CD8-positive, alpha-beta memory T cell (primary cell): ENCODE data around the gene NR6A1. TPM values are rescaled to one million over a fixed set of nuclear protein-coding genes. Genes with fewer than 3 reads are reported as not detected.

ENCODE experiments used
- CTCF ChIA-PET: fragments of 350-600 bp; sonication (Branson Sonifier 250); formaldehyde crosslinking; loops from one replicate; lab custom pipeline; 2021; ENCODE audit warnings: antibody characterized with exemption; lab: Charles Lee
- POLR2A ChIA-PET: fragments of 350-600 bp; sonication (Branson Sonifier 250); formaldehyde crosslinking; loops from one replicate; lab custom pipeline; 2021; ENCODE audit warnings: antibody characterized with exemption; lab: Charles Lee
- DNase-seq, 5 donors: peaks; one replicate each; pipeline versions ENCODE4 v3.0.0 to v3.0.0-alpha.2; 2020 to 2022; ENCODE audit warnings: mixed read lengths in 1 of 5
- H3K27ac ChIP-seq: one replicate; pipeline ENCODE4 v1.7.0; 2013; ENCODE audit warnings: low read depth, mild to moderate bottlenecking, low read length, moderate library complexity
- H3K27me3 ChIP-seq: 2 replicates; pipeline ENCODE4 v1.7.0; 2013; ENCODE audit warnings: low read length, mild to moderate bottlenecking; ENCODE audit not compliant: insufficient read depth, poor library complexity, severe bottlenecking
- H3K36me3 ChIP-seq: 2 replicates; pipeline ENCODE4 v1.7.0; 2013; ENCODE audit warnings: mild to moderate bottlenecking, low read length, moderate library complexity; ENCODE audit not compliant: insufficient read depth
- H3K4me1 ChIP-seq: 2 replicates; pipeline ENCODE4 v1.7.0; 2013; ENCODE audit warnings: mild to moderate bottlenecking, low read length, moderate library complexity; ENCODE audit not compliant: insufficient read depth
- H3K4me3 ChIP-seq: 2 replicates; pipeline ENCODE4 v1.7.0; 2013; ENCODE audit warnings: mild to moderate bottlenecking, low read length
- H3K9me3 ChIP-seq: 2 replicates; pipeline ENCODE4 v1.7.0; 2013; ENCODE audit warnings: mild to moderate bottlenecking, low read length
- H3K27ac Mint-ChIP-seq, 8 donors: one replicate each; pipeline ENCODE4 v1.8.0; 2020 to 2021; ENCODE audit warnings: mixed read lengths in 8 of 8, mild to moderate bottlenecking in 6 of 8, inconsistent platforms in 3 of 8, moderate library complexity in 3 of 8
- H3K27me3 Mint-ChIP-seq, 2 donors: one replicate each; pipeline ENCODE4 v1.8.0; 2020 to 2021; ENCODE audit warnings: mixed read lengths in 2 of 2, mild to moderate bottlenecking in 1 of 2, moderate library complexity in 1 of 2
- H3K36me3 Mint-ChIP-seq, 3 donors: one replicate each; pipeline ENCODE4 v1.8.0; 2020 to 2021; ENCODE audit warnings: mixed read lengths in 3 of 3, inconsistent platforms in 1 of 3, mild to moderate bottlenecking in 1 of 3
- H3K4me1 Mint-ChIP-seq, 3 donors: one replicate each; pipeline ENCODE4 v1.8.0; 2020 to 2021; ENCODE audit warnings: mixed read lengths in 3 of 3, inconsistent platforms in 1 of 3, mild to moderate bottlenecking in 1 of 3
- H3K4me3 Mint-ChIP-seq, 7 donors: one replicate each; pipeline ENCODE4 v1.8.0; 2020 to 2021; ENCODE audit warnings: mixed read lengths in 7 of 7, mild to moderate bottlenecking in 6 of 7, moderate library complexity in 4 of 7, inconsistent platforms in 2 of 7
- H3K9me3 Mint-ChIP-seq, 5 donors: one replicate each; pipeline ENCODE4 v1.8.0; 2020 to 2022; ENCODE audit warnings: mixed read lengths in 5 of 5, mild to moderate bottlenecking in 3 of 5, moderate library complexity in 2 of 5, inconsistent platforms in 1 of 5
- polyA plus RNA-seq: library from polyadenylated mRNA; unstranded; fragments of 300-500 nt; fragmentation: Illumina TruSeq; gene quantifications from one replicate; pipeline ENCODE4 v1.2.3, GENCODE V29; 2021
- total RNA-seq, 2 experiments: library from RNA; stranded (reverse); gene quantifications; one replicate each; pipeline ENCODE4 v1.2.3, GENCODE V29; 2021

The NR6A1 gene
- total and polyA plus RNA-seq, 3 experiments from 2014 or later = 2.4 to 3.0 TPM; not detected in 1

- Histone ChIP-seq H3K27me3 (peaks cover 14% of the 10 kb centered on the region), H3K27ac (no peak overlapping the region), H3K4me1 (peaks cover 4% of the 10 kb centered on the region), H3K4me3 (no peak overlapping the region), H3K9me3 (no peaks in the 10 kb centered on the region), H3K36me3 (no peaks in the 10 kb centered on the region)
- Mint-ChIP-seq H3K4me3 (no peak overlapping the region), H3K9me3 (no peaks in the 10 kb centered on the region), H3K36me3 (no peaks in the 10 kb centered on the region), H3K4me1 (peaks cover 3 to 10% (median 6%) of the 10 kb centered on the region in 3 donors), H3K27me3 (peaks cover 30 to 37% of the 10 kb centered on the region in 2 donors), H3K27ac (no peak overlapping the region)
- ChIA-PET CTCF (no interaction called here), POLR2A (no interaction called here)
- peak in 1 of 5 donors; percentile 35 for DNase-seq
Observed at GRCh38 chr9:124502711-124503702, 268.1 kb downstream of the NR6A1 start.

- Histone ChIP-seq H3K27me3 (peaks cover 14% of the 10 kb centered on the region), H3K4me3 (no peak overlapping the region), H3K4me1 (peaks cover 6% of the 10 kb centered on the region), H3K36me3 (no peaks in the 10 kb centered on the region), H3K9me3 (no peaks in the 10 kb centered on the region), H3K27ac (no peak overlapping the region)
- DNase-seq = peak in 1 of 5 donors; percentile 29
- no peaks in the 10 kb centered on the region for H3K9me3 Mint-ChIP-seq
- ChIA-PET CTCF (no interaction called here), POLR2A (interaction anchor here (0.6 kb wide), 1 partner anchor 990 kb away, joined by 3 read pairs; no protein-coding TSS in a partner anchor)
- H3K27me3 Mint-ChIP-seq = peaks cover 28 to 42% of the 10 kb centered on the region in 2 donors
- no peak overlapping the region for H3K27ac Mint-ChIP-seq
- no peaks in the 10 kb centered on the region for H3K36me3 Mint-ChIP-seq
- peaks cover 3 to 10% (median 6%) of the 10 kb centered on the region in 3 donors for H3K4me1 Mint-ChIP-seq
- no peak overlapping the region for H3K4me3 Mint-ChIP-seq
Observed at GRCh38 chr9:124501771-124502320, 269.3 kb downstream of the NR6A1 start.

GRCh38 chr9:124500796-124501611 is 270.1 kb downstream of the NR6A1 start:
- Mint-ChIP-seq H3K9me3 (no peaks in the 10 kb centered on the region), H3K36me3 (no peaks in the 10 kb centered on the region), H3K4me1 (peaks cover 4 to 18% (median 8%) of the 10 kb centered on the region in 3 donors), H3K27me3 (peaks cover 23 to 36% of the 10 kb centered on the region in 2 donors), H3K4me3 (no peak overlapping the region), H3K27ac (no peak overlapping the region)
- no peaks in the 10 kb centered on the region for H3K9me3 ChIP-seq
- no peak overlapping the region for H3K4me3 ChIP-seq
- POLR2A ChIA-PET = interaction anchor here (0.6 kb wide), 1 partner anchor 991 kb away, joined by 3 read pairs; no protein-coding TSS in a partner anchor
- peak in 1 of 5 donors; percentile 30 for DNase-seq
- CTCF ChIA-PET = no interaction called here
- H3K27ac ChIP-seq = no peak overlapping the region
- no peaks in the 10 kb centered on the region for H3K36me3 ChIP-seq
- peaks cover 14% of the 10 kb centered on the region for H3K4me1 ChIP-seq
- peaks cover 14% of the 10 kb centered on the region for H3K27me3 ChIP-seq

- CTCF ChIA-PET = no interaction called here
- Histone ChIP-seq H3K4me3 (no peak overlapping the region), H3K9me3 (no peaks in the 10 kb centered on the region), H3K27ac (no peak overlapping the region), H3K27me3 (peaks cover 9% of the 10 kb centered on the region), H3K4me1 (peaks cover 20% of the 10 kb centered on the region), H3K36me3 (no peaks in the 10 kb centered on the region)
- POLR2A ChIA-PET = no interaction called here
- Mint-ChIP-seq H3K4me1 (peaks cover 7 to 22% (median 11%) of the 10 kb centered on the region in 3 donors), H3K4me3 (no peak overlapping the region), H3K27me3 (peaks cover 19 to 35% of the 10 kb centered on the region in 2 donors), H3K36me3 (no peaks in the 10 kb centered on the region), H3K27ac (no peak overlapping the region), H3K9me3 (no peaks in the 10 kb centered on the region)
- DNase-seq = peak in 1 of 5 donors; percentile 24
Observed at GRCh38 chr9:124500028-124500795, 270.9 kb downstream of the NR6A1 start.

GRCh38 chr9:124499216-124499615 is 271.9 kb downstream of the NR6A1 start:
- Mint-ChIP-seq H3K4me1 (peaks cover 7 to 25% (median 11%) of the 10 kb centered on the region in 3 donors), H3K9me3 (no peaks in the 10 kb centered on the region), H3K36me3 (no peaks in the 10 kb centered on the region), H3K27me3 (peaks cover 16 to 35% of the 10 kb centered on the region in 2 donors), H3K4me3 (peak overlapping the region in 1 of 7 donors; percentile 52), H3K27ac (no peak overlapping the region)
- Histone ChIP-seq H3K36me3 (no peaks in the 10 kb centered on the region), H3K9me3 (no peaks in the 10 kb centered on the region), H3K4me1 (peaks cover 20% of the 10 kb centered on the region), H3K4me3 (no peak overlapping the region), H3K27me3 (peaks cover 6% of the 10 kb centered on the region), H3K27ac (no peak overlapping the region)
- ChIA-PET CTCF (no interaction called here), POLR2A (no interaction called here)
- no peak for DNase-seq

- Histone ChIP-seq H3K27me3 (no peaks in the 10 kb centered on the region), H3K4me3 (no peak overlapping the region), H3K9me3 (no peaks in the 10 kb centered on the region), H3K4me1 (peaks cover 17% of the 10 kb centered on the region), H3K36me3 (no peaks in the 10 kb centered on the region), H3K27ac (no peak overlapping the region)
- POLR2A ChIA-PET = no interaction called here
- H3K27ac Mint-ChIP-seq = no peak overlapping the region
- no peaks in the 10 kb centered on the region for H3K36me3 Mint-ChIP-seq
- no peak overlapping the region for H3K4me3 Mint-ChIP-seq
- DNase-seq = no peak
- peaks cover 12 to 33% of the 10 kb centered on the region in 2 donors for H3K27me3 Mint-ChIP-seq
- CTCF ChIA-PET = no interaction called here
- peaks cover 4 to 22% (median 5%) of the 10 kb centered on the region in 3 donors for H3K4me1 Mint-ChIP-seq
- no peaks in the 10 kb centered on the region for H3K9me3 Mint-ChIP-seq
Observed at GRCh38 chr9:124498499-124499146, 272.5 kb downstream of the NR6A1 start.

GRCh38 chr9:124498040-124498439 is 273.1 kb downstream of the NR6A1 start:
- H3K27ac Mint-ChIP-seq = peak overlapping the region in 1 of 8 donors; percentile 47
- CTCF ChIA-PET = no interaction called here

More at GRCh38 chr9:124498040-124498439, 273.1 kb downstream of the NR6A1 start:
- Histone ChIP-seq H3K27ac (no peak overlapping the region), H3K4me1 (peaks cover 17% of the 10 kb centered on the region), H3K27me3 (no peaks in the 10 kb centered on the region), H3K9me3 (no peaks in the 10 kb centered on the region), H3K4me3 (no peak overlapping the region), H3K36me3 (no peaks in the 10 kb centered on the region)
- H3K4me1 Mint-ChIP-seq = peaks cover 4 to 21% (median 5%) of the 10 kb centered on the region in 3 donors
- no peaks in the 10 kb centered on the region for H3K36me3 Mint-ChIP-seq
- no peaks in the 10 kb centered on the region for H3K9me3 Mint-ChIP-seq
- peaks cover 12 to 32% of the 10 kb centered on the region in 2 donors for H3K27me3 Mint-ChIP-seq
- no peak overlapping the region for H3K4me3 Mint-ChIP-seq
- no peak for DNase-seq
- POLR2A ChIA-PET = no interaction called here
